ENCODE data around the gene PUM2. TPM values are rescaled to one million over a fixed set of nuclear protein-coding genes. Genes with fewer than 3 reads are reported as not detected.

PUM2 gene
- total RNA-seq, 1 experiment from 2014 or later: 85.6 TPM

- Histone ChIP-seq H3K36me3 (ENCODE audit: control insufficient read depth, insufficient read depth, low read length) (no peaks in the 10 kb centered on the region; the same call in 1 of the 2 replicates), H3K9me3 (ENCODE audit: control insufficient read depth, insufficient read depth, low read depth, low read length) (no peaks in the 10 kb centered on the region), H3K4me1 (ENCODE audit: control insufficient read depth, insufficient read depth, low read length) (peaks cover 44% of the 10 kb centered on the region), H3K27ac (ENCODE audit: low read length) (peak overlapping the region; percentile 96), H3K27me3 (ENCODE audit: control insufficient read depth, insufficient read depth, low read length) (no peaks in the 10 kb centered on the region), H3K4me3 (ENCODE audit: low read depth in 2 of 2, low read length in 2 of 2) (peak overlapping the region; percentile 96 to 97)
- intact Hi-C loops (cut with micrococcal nuclease; ENCODE audit: unreplicated experiment) (no loop called here), in situ Hi-C loops (cut with HindIII; ENCODE audit: low pct_unique_long_range_greater_than_20kb, low sequenced_read_pairs) (no loop called here)
- DNase-seq (ENCODE audit: low read depth, low spot score): no peak
- TF ChIP-seq CTCF (IDR thresholded peaks at IDR 0.05): no peak
- no peak for TF ChIP-seq SIN3A (IDR thresholded peaks at IDR 0.05; ENCODE audit: borderline replicate concordance, insufficient read depth, low read depth, low read length)
- TF ChIP-seq TCF7L2 (IDR thresholded peaks at IDR 0.05; ENCODE audit: low read depth, low read length): no peak
- ChIA-PET POLR2A (no interaction called here), CTCF (interaction anchor here (0.6 kb wide), 1 partner anchor 84 kb away, joined by 5 read pairs; no protein-coding TSS in a partner anchor)
- TSS peak; percentile 81 for BruUV-seq (replicated peaks)
- ATAC-seq: no peak
Measured at GRCh38 chr2:20349513-20349921, 1.1 kb downstream of the PUM2 start.

- no peak for TF ChIP-seq CTCF (IDR thresholded peaks at IDR 0.05)
- TF ChIP-seq TCF7L2 (IDR thresholded peaks at IDR 0.05; ENCODE audit: low read depth, low read length): no peak
- TF ChIP-seq SIN3A (IDR thresholded peaks at IDR 0.05; ENCODE audit: borderline replicate concordance, insufficient read depth, low read depth, low read length): no peak
- no peak for TF ChIP-seq REST (IDR thresholded peaks at IDR 0.05; ENCODE audit: insufficient read depth in 1 of 2, low read depth in 2 of 2, low read length in 1 of 2)
- no peak for TF ChIP-seq POLR2AphosphoS5 (IDR thresholded peaks at IDR 0.05; ENCODE audit: low read depth, low read length)
- in situ Hi-C loops (cut with HindIII; ENCODE audit: low pct_unique_long_range_greater_than_20kb, low sequenced_read_pairs) (no loop called here), intact Hi-C loops (cut with micrococcal nuclease; ENCODE audit: unreplicated experiment) (no loop called here)
- ATAC-seq (no peak), DNase-seq (ENCODE audit: low read depth, low spot score) (no peak)
- POLR2A ChIA-PET: no interaction called here
- BruUV-seq (replicated peaks): no TSS peak
- no peaks in the 10 kb centered on the region for H3K9me3 ChIP-seq (ENCODE audit: control insufficient read depth, insufficient read depth, low read depth, low read length)
- peak overlapping the region; percentile 96 to 97 for H3K4me3 ChIP-seq (ENCODE audit: low read depth in 2 of 2, low read length in 2 of 2)
- CTCF ChIA-PET: interaction anchor here (0.6 kb wide), 1 partner anchor 83 kb away, joined by 5 read pairs; no protein-coding TSS in a partner anchor
- peak overlapping the region; percentile 96 for H3K27ac ChIP-seq (ENCODE audit: low read length)
- H3K27me3 ChIP-seq (ENCODE audit: control insufficient read depth, insufficient read depth, low read length): no peaks in the 10 kb centered on the region
- H3K4me1 ChIP-seq (ENCODE audit: control insufficient read depth, insufficient read depth, low read length): peaks cover 42% of the 10 kb centered on the region
- no peaks in the 10 kb centered on the region; the same call in 1 of the 2 replicates for H3K36me3 ChIP-seq (ENCODE audit: control insufficient read depth, insufficient read depth, low read length)
Measured at GRCh38 chr2:20348542-20348941, 2.1 kb downstream of the PUM2 start.
